Measurements from ENCODE around the gene WFDC1.
A peak's percentile ranks its signal among the peaks of the same experiment; 100 is the strongest.

WFDC1 gene

DNA sequence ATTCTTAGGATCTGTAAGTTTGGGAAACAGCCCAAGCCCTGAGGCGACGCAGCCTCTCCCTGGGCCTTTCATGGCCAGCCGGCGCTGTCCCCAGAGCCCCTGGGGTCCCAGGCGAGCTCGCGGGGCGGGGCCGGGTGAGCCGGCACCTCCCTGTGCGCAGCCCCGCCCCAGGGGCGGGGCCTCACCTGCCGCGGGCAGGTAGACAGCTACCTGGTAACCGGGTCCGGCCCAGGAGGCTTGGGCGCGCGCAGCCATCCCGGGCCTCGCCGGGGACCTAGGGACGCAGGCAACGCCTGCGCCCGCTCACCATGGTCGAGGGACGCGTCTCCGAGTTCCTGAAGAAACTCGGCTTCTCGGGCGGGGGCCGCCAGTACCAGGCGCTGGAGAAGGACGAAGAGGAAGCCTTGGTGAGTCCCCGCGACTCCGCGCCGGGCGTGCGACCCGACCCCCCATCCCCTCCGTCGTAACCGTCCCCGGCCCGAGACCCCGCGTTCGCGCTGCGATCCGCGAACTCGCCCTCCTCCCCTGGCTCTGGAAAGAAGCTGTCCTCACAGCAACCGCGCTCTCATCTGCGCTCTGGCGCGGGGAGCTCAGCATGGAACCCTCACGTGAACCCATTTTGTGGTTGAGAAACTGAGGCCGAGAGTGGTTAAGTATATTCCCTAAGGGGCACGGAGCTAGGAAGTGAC is 73.8 kb downstream of the WFDC1 start, which contains the start of gene ATP2C2:
ATP2C2 (plus strand) TSS at position 231 of the 689 bp plus-strand sequence; CDS start at position 309, 78 bp downstream.
- Histone ChIP-seq H3K4me3 (replicated peaks; ENCODE audit: insufficient read depth, low read length) (no peak within 1 kb of the TSS), H3K27ac (replicated peaks) (no peak within 1 kb of the TSS), H3K27me3 (ENCODE audit: insufficient read depth, poor library complexity, severe bottlenecking) (peaks cover 27% of the 10 kb centered on the region)
- TF ChIP-seq SPI1 (IDR thresholded peaks at IDR 0.05; ENCODE audit: borderline replicate concordance, low read depth) (no peak), GABPA (IDR thresholded peaks at IDR 0.05; ENCODE audit: low read depth) (no peak), POLR2AphosphoS5 (IDR thresholded peaks at IDR 0.05; ENCODE audit: low read depth) (no peak)
- TF ChIP-seq, protein P1, sequence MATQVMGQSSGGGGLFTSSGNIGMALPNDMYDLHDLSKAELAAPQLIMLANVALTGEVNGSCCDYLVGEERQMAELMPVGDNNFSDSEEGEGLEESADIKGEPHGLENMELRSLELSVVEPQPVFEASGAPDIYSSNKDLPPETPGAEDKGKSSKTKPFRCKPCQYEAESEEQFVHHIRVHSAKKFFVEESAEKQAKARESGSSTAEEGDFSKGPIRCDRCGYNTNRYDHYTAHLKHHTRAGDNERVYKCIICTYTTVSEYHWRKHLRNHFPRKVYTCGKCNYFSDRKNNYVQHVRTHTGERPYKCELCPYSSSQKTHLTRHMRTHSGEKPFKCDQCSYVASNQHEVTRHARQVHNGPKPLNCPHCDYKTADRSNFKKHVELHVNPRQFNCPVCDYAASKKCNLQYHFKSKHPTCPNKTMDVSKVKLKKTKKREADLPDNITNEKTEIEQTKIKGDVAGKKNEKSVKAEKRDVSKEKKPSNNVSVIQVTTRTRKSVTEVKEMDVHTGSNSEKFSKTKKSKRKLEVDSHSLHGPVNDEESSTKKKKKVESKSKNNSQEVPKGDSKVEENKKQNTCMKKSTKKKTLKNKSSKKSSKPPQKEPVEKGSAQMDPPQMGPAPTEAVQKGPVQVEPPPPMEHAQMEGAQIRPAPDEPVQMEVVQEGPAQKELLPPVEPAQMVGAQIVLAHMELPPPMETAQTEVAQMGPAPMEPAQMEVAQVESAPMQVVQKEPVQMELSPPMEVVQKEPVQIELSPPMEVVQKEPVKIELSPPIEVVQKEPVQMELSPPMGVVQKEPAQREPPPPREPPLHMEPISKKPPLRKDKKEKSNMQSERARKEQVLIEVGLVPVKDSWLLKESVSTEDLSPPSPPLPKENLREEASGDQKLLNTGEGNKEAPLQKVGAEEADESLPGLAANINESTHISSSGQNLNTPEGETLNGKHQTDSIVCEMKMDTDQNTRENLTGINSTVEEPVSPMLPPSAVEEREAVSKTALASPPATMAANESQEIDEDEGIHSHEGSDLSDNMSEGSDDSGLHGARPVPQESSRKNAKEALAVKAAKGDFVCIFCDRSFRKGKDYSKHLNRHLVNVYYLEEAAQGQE (IDR thresholded peaks at IDR 0.05; ENCODE audit: insufficient replicate concordance, low read depth): no peak
- TF ChIP-seq, protein P2, sequence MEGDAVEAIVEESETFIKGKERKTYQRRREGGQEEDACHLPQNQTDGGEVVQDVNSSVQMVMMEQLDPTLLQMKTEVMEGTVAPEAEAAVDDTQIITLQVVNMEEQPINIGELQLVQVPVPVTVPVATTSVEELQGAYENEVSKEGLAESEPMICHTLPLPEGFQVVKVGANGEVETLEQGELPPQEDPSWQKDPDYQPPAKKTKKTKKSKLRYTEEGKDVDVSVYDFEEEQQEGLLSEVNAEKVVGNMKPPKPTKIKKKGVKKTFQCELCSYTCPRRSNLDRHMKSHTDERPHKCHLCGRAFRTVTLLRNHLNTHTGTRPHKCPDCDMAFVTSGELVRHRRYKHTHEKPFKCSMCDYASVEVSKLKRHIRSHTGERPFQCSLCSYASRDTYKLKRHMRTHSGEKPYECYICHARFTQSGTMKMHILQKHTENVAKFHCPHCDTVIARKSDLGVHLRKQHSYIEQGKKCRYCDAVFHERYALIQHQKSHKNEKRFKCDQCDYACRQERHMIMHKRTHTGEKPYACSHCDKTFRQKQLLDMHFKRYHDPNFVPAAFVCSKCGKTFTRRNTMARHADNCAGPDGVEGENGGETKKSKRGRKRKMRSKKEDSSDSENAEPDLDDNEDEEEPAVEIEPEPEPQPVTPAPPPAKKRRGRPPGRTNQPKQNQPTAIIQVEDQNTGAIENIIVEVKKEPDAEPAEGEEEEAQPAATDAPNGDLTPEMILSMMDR (IDR thresholded peaks at IDR 0.05; ENCODE audit: insufficient read depth, low read length): no peak
- no peak for DNase-seq (ENCODE audit: low read depth in 1 of 2, low spot score in 1 of 2)

DNA sequence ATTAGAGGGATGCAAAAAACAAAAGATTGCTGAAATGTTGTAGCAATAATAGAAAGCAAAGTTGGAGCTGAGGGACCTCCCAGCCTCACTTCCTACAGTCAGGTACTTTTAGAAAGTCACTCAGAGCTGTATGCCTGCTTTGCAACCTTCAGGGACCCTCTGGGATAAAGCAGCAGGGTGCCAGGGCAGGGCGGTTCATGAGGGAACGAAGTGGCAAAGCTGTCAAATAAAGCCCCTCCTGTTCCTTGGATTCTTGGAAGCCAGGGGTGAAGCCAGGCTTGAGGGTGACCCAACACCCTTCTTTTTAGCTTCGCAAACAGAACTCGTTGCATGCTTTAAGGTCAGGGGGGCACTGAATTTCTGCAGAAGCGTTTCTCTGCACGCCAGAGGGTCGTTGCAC is 74.4 kb downstream of the WFDC1 start:
- no peak overlapping the region for H3K4me3 ChIP-seq (replicated peaks; ENCODE audit: insufficient read depth, low read length)
- no peak for TF ChIP-seq GABPA (IDR thresholded peaks at IDR 0.05; ENCODE audit: low read depth)
- no peak overlapping the region for H3K27ac ChIP-seq (replicated peaks)
- peaks cover 27% of the 10 kb centered on the region for H3K27me3 ChIP-seq (ENCODE audit: insufficient read depth, poor library complexity, severe bottlenecking)
- no peak for DNase-seq (ENCODE audit: low read depth in 1 of 2, low spot score in 1 of 2)

DNA sequence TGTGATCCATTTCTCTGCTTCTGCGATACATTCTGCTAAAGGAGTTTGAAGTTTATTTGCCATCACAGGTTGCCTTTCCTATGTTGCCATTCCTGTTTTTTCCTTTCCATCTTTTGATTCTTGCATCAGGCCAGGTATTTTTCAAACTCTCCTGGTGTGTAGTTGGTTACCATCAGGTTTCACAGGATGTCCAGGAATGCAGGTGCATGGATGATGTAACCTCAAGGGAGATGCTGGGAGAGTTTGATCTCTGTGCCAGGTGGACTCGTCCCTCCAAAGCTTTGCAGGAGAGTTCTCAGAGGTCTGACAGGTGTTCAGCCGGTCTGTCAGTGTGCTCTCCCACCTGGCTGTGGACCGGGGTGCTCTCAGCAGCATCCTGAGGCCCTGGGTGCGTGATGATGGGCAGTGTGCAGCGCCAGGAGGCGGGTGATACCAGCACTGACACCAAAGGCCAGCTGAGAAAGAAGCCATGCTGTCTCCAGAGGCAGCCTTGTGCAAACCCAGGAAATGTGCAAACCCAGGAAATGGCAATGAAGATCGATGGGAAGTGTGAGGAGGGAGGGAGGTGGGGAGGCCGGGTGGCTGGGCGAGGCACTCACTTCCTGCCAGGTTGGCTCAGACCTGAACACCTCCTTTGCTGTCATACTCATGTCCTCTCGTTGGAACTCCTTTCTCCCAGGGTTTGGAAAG is 75.4 kb downstream of the WFDC1 start:
- H3K27me3 ChIP-seq (ENCODE audit: insufficient read depth, poor library complexity, severe bottlenecking): peaks cover 27% of the 10 kb centered on the region
- peak in 1 of 2 experiments; percentile 21 for DNase-seq (ENCODE audit: low read depth in 1 of 2, low spot score in 1 of 2)
- H3K4me3 ChIP-seq (replicated peaks; ENCODE audit: insufficient read depth, low read length): no peak overlapping the region
- H3K27ac ChIP-seq (replicated peaks): no peak overlapping the region
- TF ChIP-seq, protein P1 (IDR thresholded peaks at IDR 0.05; ENCODE audit: insufficient replicate concordance, low read depth): no peak
- TF ChIP-seq GABPA (IDR thresholded peaks at IDR 0.05; ENCODE audit: low read depth): no peak
- no peak for TF ChIP-seq POLR2AphosphoS5 (IDR thresholded peaks at IDR 0.05; ENCODE audit: low read depth)
- no peak for TF ChIP-seq SPI1 (IDR thresholded peaks at IDR 0.05; ENCODE audit: borderline replicate concordance, low read depth)
- TF ChIP-seq, protein P2 (IDR thresholded peaks at IDR 0.05; ENCODE audit: insufficient read depth, low read length): no peak

DNA sequence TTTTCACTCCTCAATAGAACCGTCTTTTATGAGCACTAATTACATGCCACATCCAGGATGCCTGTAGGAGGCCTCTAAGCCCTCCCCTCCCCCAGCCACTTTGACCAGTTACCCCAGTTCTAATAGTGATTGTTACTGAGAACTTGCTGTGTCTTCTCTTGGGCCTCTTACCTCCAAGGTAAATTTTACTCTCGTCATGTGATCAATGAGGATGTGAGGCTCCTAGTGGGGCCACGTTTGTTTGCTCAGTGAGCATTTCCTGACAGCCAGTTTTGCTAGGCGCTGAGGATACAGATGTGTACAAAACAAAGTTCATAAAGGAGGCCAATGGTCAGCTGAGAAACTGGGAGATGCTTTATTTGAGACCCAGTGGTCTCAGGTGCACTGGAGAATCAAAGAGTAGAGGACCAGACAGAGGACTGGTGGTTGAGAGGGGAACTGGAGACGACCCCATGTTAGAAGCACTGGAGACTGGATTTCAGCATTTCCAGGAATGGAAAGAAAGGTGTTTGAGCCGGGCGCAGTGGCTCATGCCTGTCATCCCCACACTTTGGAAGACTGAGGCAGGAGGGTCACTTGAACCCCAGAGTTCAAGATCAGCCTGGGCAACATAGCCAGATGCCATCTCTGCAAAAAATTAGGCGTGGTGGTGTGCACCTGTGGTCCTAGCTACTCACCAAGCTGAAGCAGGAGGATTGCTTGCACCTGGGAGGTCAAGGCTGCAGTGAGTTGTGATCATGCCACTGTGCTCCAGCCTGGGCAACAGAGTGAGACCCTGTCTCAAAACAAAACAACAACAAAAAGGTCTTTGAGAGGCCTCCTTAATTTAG is 76.3 kb downstream of the WFDC1 start:
- DNase-seq (ENCODE audit: low read depth in 1 of 2, low spot score in 1 of 2): no peak
- TF ChIP-seq GABPA (IDR thresholded peaks at IDR 0.05; ENCODE audit: low read depth): no peak
- TF ChIP-seq, protein P2 (IDR thresholded peaks at IDR 0.05; ENCODE audit: insufficient read depth, low read length): no peak
- TF ChIP-seq, protein P1 (IDR thresholded peaks at IDR 0.05; ENCODE audit: insufficient replicate concordance, low read depth): no peak
- TF ChIP-seq SPI1 (IDR thresholded peaks at IDR 0.05; ENCODE audit: borderline replicate concordance, low read depth): no peak
- no peak for TF ChIP-seq POLR2AphosphoS5 (IDR thresholded peaks at IDR 0.05; ENCODE audit: low read depth)
- Histone ChIP-seq H3K27ac (replicated peaks) (no peak overlapping the region), H3K27me3 (ENCODE audit: insufficient read depth, poor library complexity, severe bottlenecking) (peaks cover 27% of the 10 kb centered on the region), H3K4me3 (replicated peaks; ENCODE audit: insufficient read depth, low read length) (no peak overlapping the region)

Measured in HL-60 (cell line).